HG02943 (cell line): ENCODE measurements around the gene GTF2H2.
A peak's percentile ranks its signal among the peaks of the same experiment; 100 is the strongest.
"Not testable (repeated sequence)": the region's sequence is repeated elsewhere in the genome, so short reads cannot be mapped to it uniquely, and the experiment has no call there.

ENCODE experiments used
- ATAC-seq: cut with Tn5 transposase; IDR thresholded peaks from one replicate; pipeline ENCODE4 v1.9.1; 2021; ENCODE audit warnings: mild to moderate bottlenecking, low read depth, moderate library complexity; ENCODE audit not compliant: unreplicated experiment

GTF2H2 gene

GRCh38 chr5:71067262-71067928, at the start of gene GTF2H2:
Gene GTF2H2, minus strand, starts transcription at chr5:71067676. Its CDS starts 4,913 bp downstream, at chr5:71062763.
- ATAC-seq, result peak; percentile 95

GRCh38 chr5:71109730-71110275, 42.3 kb upstream of the GTF2H2 start:
- not testable (repeated sequence) for ATAC-seq

GRCh38 chr5:71099996-71100395, 32.5 kb upstream of the GTF2H2 start:
- ATAC-seq, result not testable (repeated sequence)

DNA sequence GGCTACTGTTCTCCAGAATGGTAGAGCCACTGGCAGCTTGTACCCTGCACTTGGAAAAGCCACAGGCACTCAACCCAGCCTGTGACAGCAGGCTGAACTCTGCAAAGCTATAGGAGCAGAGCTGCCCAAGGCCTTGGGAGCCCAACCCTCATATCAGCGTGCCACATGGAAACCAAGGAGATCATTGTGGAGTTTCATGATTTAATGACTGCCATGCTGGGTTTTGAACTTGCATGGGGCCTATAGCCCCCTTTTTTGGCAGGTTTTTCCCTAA, 30.4 kb upstream of the GTF2H2 start:
- not testable (repeated sequence) for ATAC-seq

GRCh38 chr5:71097173-71097929, 29.9 kb upstream of the GTF2H2 start:
- not testable (repeated sequence) for ATAC-seq

DNA sequence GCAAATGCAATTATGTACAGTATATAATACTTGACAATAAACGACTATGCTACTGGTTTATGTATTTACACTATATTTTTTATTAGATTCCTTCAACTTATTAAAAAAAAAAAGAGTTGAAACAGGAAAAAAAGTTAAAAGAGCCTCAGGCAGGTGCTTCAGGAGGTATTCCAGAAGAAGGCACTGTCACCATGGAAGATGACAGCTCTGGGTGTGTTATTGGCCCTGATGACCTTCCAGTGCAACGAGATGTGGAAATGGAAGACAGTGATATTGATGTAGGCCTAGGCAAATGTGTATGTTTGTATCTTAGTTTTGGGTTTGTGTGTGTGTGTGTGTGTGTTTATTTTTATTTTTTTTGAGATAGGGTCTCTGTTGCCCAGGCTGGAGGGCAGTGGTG, 22.3 kb upstream of the GTF2H2 start:
- not testable (repeated sequence) for ATAC-seq

DNA sequence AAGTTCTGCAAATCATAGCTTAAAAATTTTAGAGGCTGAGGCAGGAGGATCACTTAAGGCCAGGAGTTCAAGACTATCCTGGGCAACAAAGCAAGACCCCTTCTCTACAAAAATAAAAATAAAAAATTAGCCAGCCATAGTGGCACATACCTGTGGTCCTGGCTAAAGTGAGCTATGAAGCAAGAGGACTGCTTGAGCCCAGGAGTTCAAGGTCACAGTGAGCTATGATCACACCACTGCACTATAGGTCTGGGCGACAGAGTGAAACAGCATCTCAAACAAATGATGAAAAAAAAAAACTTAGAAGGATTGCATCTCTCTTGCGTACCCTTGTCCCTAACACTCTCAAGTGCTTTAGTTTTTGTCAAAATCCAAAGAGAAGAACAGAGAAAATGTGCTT, 21.3 kb upstream of the GTF2H2 start:
- not testable (repeated sequence) for ATAC-seq

- ATAC-seq, result not testable (repeated sequence)
Measured at GRCh38 chr5:71086145-71086544, 18.7 kb upstream of the GTF2H2 start.

- ATAC-seq, result not testable (repeated sequence)
Measured at GRCh38 chr5:71084280-71085063, 17.0 kb upstream of the GTF2H2 start.

GRCh38 chr5:71082898-71083297, 15.4 kb upstream of the GTF2H2 start:
- ATAC-seq, result not testable (repeated sequence)

DNA sequence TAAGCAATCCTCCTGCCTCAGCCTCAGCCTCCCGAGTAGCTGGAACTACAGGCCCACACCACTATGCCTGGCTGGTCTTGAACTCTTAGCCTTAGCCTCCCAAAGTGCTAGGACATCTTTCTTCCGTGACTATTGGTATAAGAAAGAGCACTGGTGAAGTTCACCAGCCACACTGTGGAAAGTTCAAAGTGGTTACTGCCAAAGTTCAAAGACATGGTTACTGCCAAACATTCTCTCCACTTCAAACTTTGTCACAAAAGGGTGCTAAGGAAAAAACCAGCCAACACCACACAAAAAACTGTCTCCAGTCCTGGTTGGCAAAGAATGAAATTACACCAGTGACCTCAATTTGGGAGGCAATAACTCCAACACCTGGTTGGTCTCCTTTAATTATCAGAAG, 14.9 kb upstream of the GTF2H2 start:
- ATAC-seq, result not testable (repeated sequence)

- ATAC-seq, result not testable (repeated sequence)
Measured at GRCh38 chr5:71061322-71061721, 6.2 kb downstream of the GTF2H2 start.

DNA sequence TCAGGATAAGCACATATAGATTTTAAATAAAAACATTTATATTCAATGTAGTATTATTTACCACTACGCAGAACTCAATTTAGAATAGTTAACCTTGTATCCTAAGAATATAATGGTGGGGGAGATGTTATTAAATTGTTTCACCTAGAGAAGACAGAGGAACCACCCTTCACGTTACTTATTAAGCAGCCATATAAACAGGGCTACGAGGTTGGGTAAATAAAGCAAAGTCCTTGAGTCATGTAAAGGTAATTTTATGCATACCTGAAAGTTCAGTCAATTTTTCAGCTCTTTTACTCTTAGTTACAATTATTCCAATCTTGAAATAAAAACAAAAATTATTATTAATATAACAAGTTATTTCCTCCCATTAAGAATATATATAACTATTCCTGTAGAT, 8.1 kb downstream of the GTF2H2 start:
- not testable (repeated sequence) for ATAC-seq

GRCh38 chr5:71044808-71045207, 22.7 kb downstream of the GTF2H2 start:
- not testable (repeated sequence) for ATAC-seq

GRCh38 chr5:71044128-71044527, 23.3 kb downstream of the GTF2H2 start:
- not testable (repeated sequence) for ATAC-seq

- ATAC-seq, result not testable (repeated sequence)
Measured at GRCh38 chr5:71031046-71031776, 36.3 kb downstream of the GTF2H2 start.

GRCh38 chr5:71025289-71025953, 42.1 kb downstream of the GTF2H2 start, which contains the start of gene NAIP:
Gene NAIP, minus strand, starts transcription at chr5:71025339. Its CDS starts 12,424 bp downstream, at chr5:71012915.
- not testable (repeated sequence) for ATAC-seq

DNA sequence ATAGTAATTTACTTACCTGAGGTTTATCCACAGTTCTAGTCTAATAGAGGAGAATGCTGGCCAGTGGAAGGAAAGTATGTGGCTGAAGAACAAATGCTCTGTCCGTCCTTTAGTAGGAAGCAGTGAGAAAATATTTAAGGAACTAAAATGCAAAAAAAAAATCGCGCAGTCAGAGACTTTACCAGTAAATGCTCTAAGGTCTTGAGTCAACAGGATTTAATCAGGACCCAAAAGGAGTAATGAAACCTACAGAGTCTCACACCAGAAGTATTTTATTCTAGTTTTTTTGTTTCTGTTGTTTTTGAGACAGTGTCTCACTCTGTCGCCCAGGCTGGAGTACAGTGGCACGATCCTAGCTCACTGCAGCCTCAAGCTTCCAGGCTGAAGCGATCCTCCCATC, 46.8 kb downstream of the GTF2H2 start:
- ATAC-seq, result not testable (repeated sequence)

- ATAC-seq, result not testable (repeated sequence)
Measured at GRCh38 chr5:71018376-71019005, 49.0 kb downstream of the GTF2H2 start.
